GM12878 (cell line): ENCODE data around the gene NSG1. TPM values are rescaled to one million over a fixed set of nuclear protein-coding genes. Genes with fewer than 3 reads are reported as not detected.

ENCODE experiments used
- ATAC-seq: fragments of 200-7000 bp; cut with Tn5 transposase; 3 replicates; pipeline ENCODE4 v1.9.1; 2020; ENCODE audit warnings: mild to moderate bottlenecking, moderate library complexity
- BruUV-seq: library from RNA; stranded (reverse); fragments of 400-500 nt; replicated peaks from 2 replicates; lab custom pipeline; 2021; lab: Mats Ljungman, UMichigan
- CTCF ChIA-PET: fragments of 300-600 bp; sonication (Branson Sonifier 250); formaldehyde crosslinking; extraction: SDS; loops from one replicate; lab custom pipeline; 2021; ENCODE audit warnings: inconsistent platforms; lab: Yijun Ruan, JAX
- POLR2A ChIA-PET: fragments of 350-600 bp; formaldehyde crosslinking; extraction: SDS; loops from one replicate; lab custom pipeline; 2021; ENCODE audit warnings: inconsistent platforms; lab: Charles Lee
- RAD21 ChIA-PET: fragments of 300-600 bp; sonication (Branson Sonifier 250); formaldehyde crosslinking; loops from one replicate; lab custom pipeline; 2023; ENCODE audit warnings: antibody characterized with exemption; ENCODE audit not compliant: unreplicated experiment; lab: Charles Lee
- SMC1A ChIA-PET: fragments of 300-600 bp; sonication (Branson Sonifier 250); formaldehyde crosslinking; loops from one replicate; lab custom pipeline; 2023; ENCODE audit not compliant: unreplicated experiment, uncharacterized antibody; lab: Charles Lee
- DNase-seq: peaks from one replicate; pipeline ENCODE4 v3.0.0-alpha.2; 2011; ENCODE audit warnings: low read depth, low spot score
- FAIRE-seq: peaks from 3 replicates; lab custom pipeline; 2011; peaks lifted over from hg19 to GRCh38; lab: Jason Lieb, UNC
- H2AFZ ChIP-seq: 2 replicates; pipeline ENCODE4 v1.6.0; 2011; ENCODE audit warnings: low read depth, low read length, control low read depth; ENCODE audit not compliant: control insufficient read depth
- H3K27ac ChIP-seq: 2 replicates; pipeline ENCODE4 v1.5.1; 2011; ENCODE audit warnings: control low read depth; ENCODE audit not compliant: control insufficient read depth, insufficient read depth
- H3K27me3 ChIP-seq, 2 experiments: replicated peaks in 1 of 2; 2 replicates each; pipeline versions ENCODE4 v1.6.0 to v1.6.1; 2011; ENCODE audit warnings: low read length in 1 of 2; ENCODE audit not compliant: control insufficient read depth in 2 of 2, insufficient read depth in 2 of 2
- H3K36me3 ChIP-seq, 2 experiments: 2 replicates each; pipeline ENCODE4 v1.5.1; 2011; ENCODE audit warnings: low read length in 1 of 2; ENCODE audit not compliant: control insufficient read depth in 2 of 2, insufficient read depth in 2 of 2
- H3K4me1 ChIP-seq: 2 replicates; pipeline ENCODE4 v1.6.1; 2011; ENCODE audit warnings: mild to moderate bottlenecking, low read length, moderate library complexity, mixed read lengths; ENCODE audit not compliant: control insufficient read depth, insufficient read depth
- H3K4me2 ChIP-seq: 2 replicates; pipeline ENCODE4 v1.6.0; 2011; ENCODE audit warnings: control low read depth; ENCODE audit not compliant: control insufficient read depth, insufficient read depth
- H3K4me3 ChIP-seq: fragments of 200-600 bp; sonication (generic); 2 replicates; pipeline ENCODE4 v1.5.1; 2016
- H3K79me2 ChIP-seq: 2 replicates; pipeline ENCODE4 v1.6.0; 2011; ENCODE audit warnings: low read length; ENCODE audit not compliant: control insufficient read depth, insufficient read depth
- H3K9ac ChIP-seq: 2 replicates; pipeline ENCODE4 v1.8.0; 2011; ENCODE audit warnings: low read length, control low read depth, mixed read lengths; ENCODE audit not compliant: control insufficient read depth, insufficient read depth
- H3K9me3 ChIP-seq: replicated peaks from 3 replicates; pipeline ENCODE4 v1.5.1; 2011; ENCODE audit warnings: mild to moderate bottlenecking, low read length; ENCODE audit not compliant: control insufficient read depth, insufficient read depth
- H4K20me1 ChIP-seq: 2 replicates; pipeline ENCODE4 v1.6.0; 2011; ENCODE audit not compliant: control insufficient read depth, insufficient read depth
- CBFB ChIP-seq: IDR thresholded peaks from 2 replicates; pipeline ENCODE4 v1.6.1; 2016; ENCODE audit warnings: antibody characterized with exemption, low read depth
- DPF2 ChIP-seq: fragments of 450-650 bp; IDR thresholded peaks from 2 replicates; pipeline ENCODE4 v1.6.1; 2017; ENCODE audit warnings: mild to moderate bottlenecking
- E4F1 ChIP-seq: fragments of 450-650 bp; IDR thresholded peaks from 2 replicates; pipeline ENCODE4 v1.6.1; 2018; ENCODE audit warnings: borderline replicate concordance, mild to moderate bottlenecking; ENCODE audit not compliant: partially characterized antibody
- EGR1 ChIP-seq, 2 experiments: IDR thresholded peaks; 1 replicate in 1 of 2; 2 replicates in 1 of 2; pipeline ENCODE4 v1.6.1; 2011 to 2012; ENCODE audit warnings: low read depth in 2 of 2, low read length in 2 of 2, borderline replicate concordance in 1 of 2, mild to moderate bottlenecking in 1 of 2, moderate library complexity in 1 of 2
- KAT2A ChIP-seq: conservative IDR thresholded peaks from 2 replicates; pipeline ENCODE4 v1.6.1; 2011; ENCODE audit warnings: low read depth, low read length; ENCODE audit not compliant: control insufficient read depth
- LARP7 ChIP-seq: fragments of 450-650 bp; IDR thresholded peaks from 2 replicates; pipeline ENCODE4 v1.6.1; 2017; ENCODE audit warnings: mild to moderate bottlenecking
- MYC ChIP-seq: IDR thresholded peaks from 2 replicates; pipeline ENCODE4 v1.6.1; 2011; ENCODE audit warnings: mild to moderate bottlenecking, low read length, moderate library complexity, inconsistent platforms; ENCODE audit not compliant: insufficient read depth, insufficient replicate concordance, insufficient read length, severe bottlenecking
- NR2F1 ChIP-seq: fragments of 450-650 bp; conservative IDR thresholded peaks from 2 replicates; pipeline ENCODE4 v1.6.1; 2017; ENCODE audit warnings: mild to moderate bottlenecking
- POU2F2 ChIP-seq: IDR thresholded peaks from 3 replicates; pipeline ENCODE4 v1.6.1; 2011; ENCODE audit warnings: low read depth, mild to moderate bottlenecking, low read length, borderline replicate concordance
- RELB ChIP-seq: fragments of 450-650 bp; IDR thresholded peaks from 2 replicates; pipeline ENCODE4 v1.6.1; 2017; ENCODE audit warnings: low read depth, mild to moderate bottlenecking, moderate library complexity
- SREBF1 ChIP-seq: IDR thresholded peaks from 2 replicates; pipeline ENCODE4 v1.6.1; 2012; ENCODE audit warnings: mild to moderate bottlenecking, low read length
- TCF7 ChIP-seq: IDR thresholded peaks from 2 replicates; pipeline ENCODE4 v1.6.1; 2014; ENCODE audit warnings: antibody characterized with exemption, borderline replicate concordance
- ZNF384 ChIP-seq: IDR thresholded peaks from 2 replicates; pipeline ENCODE4 v1.6.1; 2012; ENCODE audit warnings: low read depth, mild to moderate bottlenecking, low read length, improper control_type of control experiment, borderline replicate concordance
- ZSCAN29 ChIP-seq: fragments of 450-650 bp; IDR thresholded peaks from 2 replicates; pipeline ENCODE4 v1.6.1; 2017; ENCODE audit warnings: mild to moderate bottlenecking, moderate library complexity
- ZZZ3 ChIP-seq: IDR thresholded peaks from 2 replicates; pipeline ENCODE4 v1.6.1; 2011; ENCODE audit warnings: low read depth; ENCODE audit not compliant: control insufficient read depth, insufficient read length
- WGBS: methylation state at CpG from one replicate; pipeline ENCODE4 v1.1.6; 2016; ENCODE audit warnings: low lambda C conversion rate; ENCODE audit not compliant: insufficient replicate concordance, insufficient coverage; ENCODE audit errors: missing lambda C conversion rate; 5-methylcytosine and 5-hydroxymethylcytosine counted together
- in situ Hi-C: fragments of 300-500 bp; cut with MboI; formaldehyde crosslinking; loops from 9 replicates; pipeline ENCODE4 v1.14.3; 2018; ENCODE audit warnings: mixed read lengths
- intact Hi-C: fragments of 100-400 bp; cut with micrococcal nuclease; formaldehyde crosslinking; loops from one replicate; pipeline ENCODE4 v1.14.2; 2022; ENCODE audit not compliant: unreplicated experiment
- polyA plus RNA-seq, 11 experiments: library from polyadenylated mRNA; depleted of rRNA in 4 of 11; unstranded in 6 of 11; stranded (reverse) in 5 of 11; fragments of >200 nt; fragmentation: Nextera tagmentation in 4 of 11; fragmentation: Illumina TruSeq in 1 of 11; extraction: Ambion mirVana in 4 of 11; extraction: Trizol in 1 of 11; gene quantifications; 1 replicate in 1 of 11; 2 replicates in 10 of 11; pipeline versions ENCODE4 v1.2.1 to v1.2.3, GENCODE V29; 2011 to 2016; ENCODE audit warnings: inconsistent platforms in 2 of 11, missing spikeins in 2 of 11, low read depth in 1 of 11
- total RNA-seq, 4 experiments: library from RNA; depleted of rRNA in 3 of 4; stranded (reverse); fragments of >200 nt in 3 of 4; fragmentation: Illumina TruSeq in 1 of 4; extraction: Trizol in 1 of 4; gene quantifications; 2 replicates each; pipeline versions ENCODE4 v1.2.1 to v1.2.3, GENCODE V29; 2013 to 2021

NSG1 gene
- total and polyA plus RNA-seq, 10 of the 15 experiments (the other 5 are each of a cell fraction or from before 2014, with no cell fraction given): 0.03 to 0.19 (median 0.10) TPM; not detected in 5

GRCh38 chr4:4425119-4425690 is 38.3 kb downstream of the NSG1 start:
- ATAC-seq (no peak), FAIRE-seq (no peak), DNase-seq (no peak)
- Histone ChIP-seq H3K9me3 (no peaks in the 10 kb centered on the region), H4K20me1 (no peaks in the 10 kb centered on the region), H3K4me3 (no peak overlapping the region), H3K27me3 (no peaks in the 10 kb centered on the region), H3K9ac (no peak overlapping the region), H3K27ac (no peak overlapping the region), H2AFZ (no peak overlapping the region), H3K79me2 (no peaks in the 10 kb centered on the region), H3K4me2 (no peak overlapping the region), H3K4me1 (no peaks in the 10 kb centered on the region), H3K36me3 (peaks cover 4 to 11% of the 10 kb centered on the region in 2 experiments; a peak in 3 of 4 replicates)
- WGBS: 93% methylated on average over 13 of the region's 13 CpGs
- POLR2A ChIA-PET: no interaction called here
- in situ Hi-C loops: no loop called here
- RAD21 ChIA-PET: no interaction called here
- no TSS peak for BruUV-seq
- TF ChIP-seq TCF7 (no peak), ZZZ3 (no peak), KAT2A (no peak), EGR1 (IDR thresholded peaks at IDR 0.05; ENCODE audit: borderline replicate concordance in 1 of 2, low read depth in 2 of 2, low read length in 2 of 2) (no peak), SREBF1 (no peak), NR2F1 (no peak)
- intact Hi-C loops: no loop called here
- CTCF ChIA-PET: no interaction called here
- SMC1A ChIA-PET: interaction anchor here (1.2 kb wide), 1 partner anchor 14 kb away, joined by 3 read pairs; no protein-coding TSS in a partner anchor

- POLR2A ChIA-PET: no interaction called here
- intact Hi-C loops: no loop called here
Measured at GRCh38 chr4:4425696-4426095, 38.8 kb downstream of the NSG1 start.

More at GRCh38 chr4:4425696-4426095, 38.8 kb downstream of the NSG1 start:
- H3K79me2 ChIP-seq: no peaks in the 10 kb centered on the region
- WGBS: 97% methylated on average over 7 of the region's 7 CpGs
- DNase-seq: no peak
- BruUV-seq: no TSS peak
- FAIRE-seq: no peak
- H4K20me1 ChIP-seq: no peaks in the 10 kb centered on the region
- no peaks in the 10 kb centered on the region for H3K4me1 ChIP-seq
- no peak overlapping the region for H3K4me2 ChIP-seq
- peaks cover 3 to 6% of the 10 kb centered on the region in 2 experiments; a peak in 3 of 4 replicates for H3K36me3 ChIP-seq
- no peak overlapping the region for H2AFZ ChIP-seq
- no peak overlapping the region for H3K9ac ChIP-seq
- H3K4me3 ChIP-seq: no peak overlapping the region
- TF ChIP-seq RELB: no peak
- TF ChIP-seq E4F1: no peak
- TF ChIP-seq MYC: no peak
- TF ChIP-seq POU2F2: no peak
- no peak for TF ChIP-seq ZSCAN29
- no peak for TF ChIP-seq CBFB
- TF ChIP-seq ZNF384: no peak
- TF ChIP-seq LARP7: no peak
- no peak for TF ChIP-seq DPF2
- ChIA-PET SMC1A (interaction anchor here (1.2 kb wide), 1 partner anchor 14 kb away, joined by 3 read pairs; no protein-coding TSS in a partner anchor), RAD21 (no interaction called here), CTCF (interaction anchor here (0.9 kb wide), 1 partner anchor 243 kb away, joined by 3 read pairs; no protein-coding TSS in a partner anchor)
- no peak overlapping the region for H3K27ac ChIP-seq
- H3K9me3 ChIP-seq: no peaks in the 10 kb centered on the region
- ATAC-seq: no peak
- H3K27me3 ChIP-seq: no peaks in the 10 kb centered on the region
- in situ Hi-C loops: no loop called here
